HG03558 (cell line): ENCODE measurements around the gene FRMD8.
"Not testable (repeated sequence)": the region's sequence is repeated elsewhere in the genome, so short reads cannot be mapped to it uniquely, and the experiment has no call there.

Experiments
- ATAC-seq: cut with Tn5 transposase; IDR thresholded peaks from one replicate; pipeline ENCODE4 v1.9.1; 2021; ENCODE audit warnings: moderate number of reproducible peaks; ENCODE audit not compliant: unreplicated experiment; ENCODE audit errors: extremely low read depth

Gene FRMD8

GRCh38 chr11:65448418-65449105 lies 62.1 kb downstream of the FRMD8 start:
- no peak for ATAC-seq

- not testable (repeated sequence) for ATAC-seq
Measured at GRCh38 chr11:65451301-65451700, 64.9 kb downstream of the FRMD8 start.

GRCh38 chr11:65452259-65452658 lies 65.8 kb downstream of the FRMD8 start:
- ATAC-seq, result not testable (repeated sequence)

GRCh38 chr11:65452806-65453490 lies 66.5 kb downstream of the FRMD8 start:
- no peak for ATAC-seq

- ATAC-seq, result no peak
Measured at GRCh38 chr11:65454311-65454695, 67.9 kb downstream of the FRMD8 start.

- peak; percentile 54 for ATAC-seq
Measured at GRCh38 chr11:65454696-65455456, 68.4 kb downstream of the FRMD8 start.

GRCh38 chr11:65456418-65456817 lies 70.0 kb downstream of the FRMD8 start:
- no peak for ATAC-seq

GRCh38 chr11:65459552-65459951 lies 73.1 kb downstream of the FRMD8 start:
- no peak for ATAC-seq
